Stimulated activated CD4-positive, alpha-beta T cell treated with anti-CD3 and anti-CD28 coated beads, Interleukin-15, amount 100 ng/mL, for 24 hours (primary cell): ENCODE results near the gene PCDHB12.
A peak's percentile ranks its signal among the peaks of the same experiment; 100 is the strongest.
"Not testable (repeated sequence)": the region's sequence is repeated elsewhere in the genome, so short reads cannot be mapped to it uniquely, and the experiment has no call there.

Source experiments
- DNase-seq: peaks from one replicate; pipeline ENCODE4 v3.0.0-alpha.2; 2020

Gene PCDHB12

DNA sequence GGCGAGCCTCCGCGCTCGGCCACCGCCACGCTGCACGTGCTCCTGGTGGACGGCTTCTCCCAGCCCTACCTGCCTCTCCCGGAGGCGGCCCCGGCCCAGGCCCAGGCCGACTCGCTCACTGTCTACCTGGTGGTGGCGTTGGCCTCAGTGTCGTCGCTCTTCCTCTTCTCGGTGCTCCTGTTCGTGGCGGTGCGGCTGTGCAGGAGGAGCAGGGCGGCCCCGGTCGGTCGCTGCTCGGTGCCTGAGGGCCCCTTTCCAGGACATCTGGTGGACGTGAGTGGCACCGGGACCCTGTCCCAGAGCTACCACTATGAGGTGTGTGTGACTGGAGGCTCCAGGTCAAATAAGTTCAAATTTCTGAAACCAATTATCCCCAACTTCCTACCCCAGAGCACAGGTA, 2.3 kb downstream of the PCDHB12 start:
- not testable (repeated sequence) for DNase-seq

DNA sequence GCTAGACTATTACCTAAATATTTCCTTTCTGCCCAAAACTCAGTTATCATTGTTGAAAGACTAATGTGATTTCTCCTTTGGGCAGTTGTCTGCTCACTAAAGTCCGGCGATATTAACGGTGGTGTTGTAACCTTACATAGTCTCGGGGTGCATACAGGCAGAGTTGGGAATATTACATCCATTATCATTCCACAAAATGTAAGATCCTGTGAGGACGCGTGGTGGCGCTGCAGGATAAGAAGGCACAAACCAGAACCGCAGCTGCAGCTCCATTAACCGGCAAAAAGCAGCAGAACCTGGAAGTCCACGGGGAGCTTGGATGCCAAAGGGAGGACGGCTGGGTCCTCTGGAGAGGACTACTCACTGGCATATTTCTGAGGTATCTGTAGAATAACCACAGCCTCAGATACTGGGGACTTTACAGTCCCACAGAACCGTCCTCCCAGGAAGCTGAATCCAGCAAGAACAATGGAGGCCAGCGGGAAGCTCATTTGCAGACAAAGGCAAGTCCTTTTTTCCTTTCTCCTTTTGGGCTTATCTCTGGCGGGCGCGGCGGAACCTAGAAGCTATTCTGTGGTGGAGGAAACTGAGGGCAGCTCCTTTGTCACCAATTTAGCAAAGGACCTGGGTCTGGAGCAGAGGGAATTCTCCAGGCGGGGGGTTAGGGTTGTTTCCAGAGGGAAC, 5.3 kb downstream of the PCDHB12 start, which contains the start of gene PCDHB13:
PCDHB13 (plus strand) TSS at position 264 of the 684 bp plus-strand sequence; CDS start at position 469, 205 bp downstream.
- peak; percentile 21 for DNase-seq

DNA sequence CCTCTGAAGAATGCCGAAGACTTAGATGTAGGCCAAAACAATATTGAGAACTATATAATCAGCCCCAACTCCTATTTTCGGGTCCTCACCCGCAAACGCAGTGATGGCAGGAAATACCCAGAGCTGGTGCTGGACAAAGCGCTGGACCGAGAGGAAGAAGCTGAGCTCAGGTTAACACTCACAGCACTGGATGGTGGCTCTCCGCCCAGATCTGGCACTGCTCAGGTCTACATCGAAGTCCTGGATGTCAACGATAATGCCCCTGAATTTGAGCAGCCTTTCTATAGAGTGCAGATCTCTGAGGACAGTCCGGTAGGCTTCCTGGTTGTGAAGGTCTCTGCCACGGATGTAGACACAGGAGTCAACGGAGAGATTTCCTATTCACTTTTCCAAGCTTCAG, 6.1 kb downstream of the PCDHB12 start:
- not testable (repeated sequence) for DNase-seq

DNA sequence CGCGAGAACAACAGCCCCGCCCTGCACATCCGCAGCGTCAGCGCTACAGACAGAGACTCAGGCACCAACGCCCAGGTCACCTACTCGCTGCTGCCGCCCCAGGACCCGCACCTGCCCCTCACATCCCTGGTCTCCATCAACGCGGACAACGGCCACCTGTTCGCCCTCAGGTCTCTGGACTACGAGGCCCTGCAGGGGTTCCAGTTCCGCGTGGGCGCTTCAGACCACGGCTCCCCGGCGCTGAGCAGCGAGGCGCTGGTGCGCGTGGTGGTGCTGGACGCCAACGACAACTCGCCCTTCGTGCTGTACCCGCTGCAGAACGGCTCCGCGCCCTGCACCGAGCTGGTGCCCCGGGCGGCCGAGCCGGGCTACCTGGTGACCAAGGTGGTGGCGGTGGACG, 7.0 kb downstream of the PCDHB12 start:
- not testable (repeated sequence) for DNase-seq

DNA sequence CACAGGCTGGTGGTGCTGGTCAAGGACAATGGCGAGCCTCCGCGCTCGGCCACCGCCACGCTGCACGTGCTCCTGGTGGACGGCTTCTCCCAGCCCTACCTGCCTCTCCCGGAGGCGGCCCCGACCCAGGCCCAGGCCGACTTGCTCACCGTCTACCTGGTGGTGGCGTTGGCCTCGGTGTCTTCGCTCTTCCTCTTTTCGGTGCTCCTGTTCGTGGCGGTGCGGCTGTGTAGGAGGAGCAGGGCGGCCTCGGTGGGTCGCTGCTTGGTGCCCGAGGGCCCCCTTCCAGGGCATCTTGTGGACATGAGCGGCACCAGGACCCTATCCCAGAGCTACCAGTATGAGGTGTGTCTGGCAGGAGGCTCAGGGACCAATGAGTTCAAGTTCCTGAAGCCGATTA, 7.5 kb downstream of the PCDHB12 start:
- not testable (repeated sequence) for DNase-seq

DNA sequence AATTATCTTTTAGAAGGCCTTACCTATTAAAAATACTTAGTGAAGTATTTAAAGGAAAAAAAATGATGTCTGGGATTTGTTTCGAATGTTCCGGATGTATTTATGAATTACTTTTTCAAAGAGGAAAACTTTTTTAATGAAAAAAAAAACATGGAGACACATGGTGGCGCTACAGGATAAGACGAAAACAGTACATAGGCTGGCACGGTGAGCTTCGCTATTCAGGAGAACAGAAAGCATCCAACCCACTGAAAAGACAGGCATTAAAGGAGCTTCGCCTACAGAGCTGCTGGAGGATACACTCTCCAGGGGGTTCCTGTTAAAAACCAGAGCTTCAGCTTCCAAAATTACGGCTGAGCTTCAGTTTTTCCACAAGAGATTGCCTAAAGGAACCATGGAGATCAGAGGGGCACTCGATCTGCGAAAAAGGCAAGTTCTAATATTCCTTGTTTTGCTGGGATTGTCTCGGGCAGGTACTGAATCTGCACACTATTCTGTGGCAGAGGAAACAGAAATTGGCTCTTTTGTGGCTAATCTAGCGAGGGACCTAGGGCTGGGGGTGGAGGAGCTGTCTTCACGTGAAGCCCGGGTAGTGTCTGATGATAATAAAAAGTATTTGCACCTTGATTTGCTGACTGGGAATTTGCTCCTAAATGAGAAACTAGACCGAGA, 14.7 kb downstream of the PCDHB12 start, which contains the start of gene PCDHB14:
PCDHB14 (plus strand) TSS at position 232 of the 672 bp plus-strand sequence; CDS start at position 395, 163 bp downstream.
- DNase-seq: no peak

DNA sequence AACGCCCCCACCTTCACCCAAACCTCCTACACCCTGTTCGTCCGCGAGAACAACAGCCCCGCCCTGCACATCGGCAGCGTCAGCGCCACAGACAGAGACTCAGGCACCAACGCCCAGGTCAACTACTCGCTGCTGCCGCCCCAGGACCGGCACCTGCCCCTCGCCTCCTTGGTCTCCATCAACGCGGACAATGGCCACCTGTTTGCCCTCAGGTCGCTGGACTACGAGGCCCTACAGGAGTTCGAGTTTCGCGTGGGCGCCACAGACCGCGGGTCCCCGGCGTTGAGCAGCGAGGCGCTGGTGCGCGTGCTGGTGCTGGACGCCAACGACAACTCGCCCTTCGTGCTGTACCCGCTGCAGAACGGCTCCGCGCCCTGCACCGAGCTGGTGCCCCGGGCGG, 16.3 kb downstream of the PCDHB12 start:
- DNase-seq: not testable (repeated sequence)

DNA sequence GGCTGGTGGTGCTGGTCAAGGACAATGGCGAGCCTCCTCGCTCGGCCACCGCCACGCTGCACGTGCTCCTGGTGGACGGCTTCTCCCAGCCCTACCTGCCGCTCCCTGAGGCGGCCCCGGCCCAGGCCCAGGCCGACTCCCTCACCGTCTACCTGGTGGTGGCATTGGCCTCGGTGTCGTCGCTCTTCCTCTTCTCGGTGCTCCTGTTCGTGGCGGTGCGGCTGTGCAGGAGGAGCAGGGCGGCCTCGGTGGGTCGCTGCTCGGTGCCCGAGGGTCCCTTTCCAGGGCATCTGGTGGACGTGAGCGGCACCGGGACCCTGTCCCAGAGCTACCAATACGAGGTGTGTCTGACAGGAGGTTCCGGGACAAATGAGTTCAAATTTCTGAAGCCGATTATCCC, 16.9 kb downstream of the PCDHB12 start:
- not testable (repeated sequence) for DNase-seq

DNA sequence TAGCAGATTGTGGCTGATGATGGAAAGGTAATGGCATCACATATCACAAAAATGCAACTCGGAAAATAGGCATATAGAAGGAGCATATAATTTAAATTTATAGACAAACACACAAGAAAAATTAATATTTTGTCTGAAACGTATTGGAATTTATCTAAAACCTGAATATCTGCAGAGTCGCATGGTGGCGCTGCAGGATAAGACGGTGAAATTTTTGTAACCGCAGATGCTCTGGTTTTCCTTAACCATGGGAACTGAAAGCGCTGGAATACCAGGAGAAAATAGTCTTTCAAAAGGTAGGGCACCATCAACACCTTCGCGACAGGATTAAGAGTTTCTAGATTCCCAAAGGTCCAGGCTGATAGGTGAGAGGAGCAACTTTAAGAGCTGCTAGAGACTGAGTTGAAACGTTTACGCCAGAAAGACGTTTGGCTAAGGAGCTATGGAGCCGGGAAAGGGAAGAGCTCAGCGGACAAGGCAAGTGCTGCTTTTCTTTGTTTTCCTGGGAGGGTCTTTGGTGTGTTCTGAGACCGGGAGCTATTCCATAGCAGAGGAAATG, 25.7 kb downstream of the PCDHB12 start:
- DNase-seq: no peak

DNA sequence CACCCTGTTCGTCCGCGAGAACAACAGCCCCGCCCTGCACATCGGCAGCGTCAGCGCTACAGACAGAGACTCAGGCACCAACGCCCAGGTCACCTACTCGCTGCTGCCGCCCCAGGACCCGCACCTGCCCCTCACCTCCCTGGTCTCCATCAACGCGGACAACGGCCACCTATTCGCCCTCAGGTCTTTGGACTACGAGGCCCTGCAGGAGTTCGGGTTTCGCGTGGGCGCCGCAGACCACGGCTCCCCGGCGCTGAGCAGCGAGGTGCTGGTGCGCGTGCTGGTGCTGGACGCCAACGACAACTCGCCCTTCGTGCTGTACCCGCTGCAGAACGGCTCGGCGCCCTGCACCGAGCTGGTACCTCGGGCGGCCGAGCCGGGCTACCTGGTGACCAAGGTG, 27.4 kb downstream of the PCDHB12 start:
- not testable (repeated sequence) for DNase-seq

DNA sequence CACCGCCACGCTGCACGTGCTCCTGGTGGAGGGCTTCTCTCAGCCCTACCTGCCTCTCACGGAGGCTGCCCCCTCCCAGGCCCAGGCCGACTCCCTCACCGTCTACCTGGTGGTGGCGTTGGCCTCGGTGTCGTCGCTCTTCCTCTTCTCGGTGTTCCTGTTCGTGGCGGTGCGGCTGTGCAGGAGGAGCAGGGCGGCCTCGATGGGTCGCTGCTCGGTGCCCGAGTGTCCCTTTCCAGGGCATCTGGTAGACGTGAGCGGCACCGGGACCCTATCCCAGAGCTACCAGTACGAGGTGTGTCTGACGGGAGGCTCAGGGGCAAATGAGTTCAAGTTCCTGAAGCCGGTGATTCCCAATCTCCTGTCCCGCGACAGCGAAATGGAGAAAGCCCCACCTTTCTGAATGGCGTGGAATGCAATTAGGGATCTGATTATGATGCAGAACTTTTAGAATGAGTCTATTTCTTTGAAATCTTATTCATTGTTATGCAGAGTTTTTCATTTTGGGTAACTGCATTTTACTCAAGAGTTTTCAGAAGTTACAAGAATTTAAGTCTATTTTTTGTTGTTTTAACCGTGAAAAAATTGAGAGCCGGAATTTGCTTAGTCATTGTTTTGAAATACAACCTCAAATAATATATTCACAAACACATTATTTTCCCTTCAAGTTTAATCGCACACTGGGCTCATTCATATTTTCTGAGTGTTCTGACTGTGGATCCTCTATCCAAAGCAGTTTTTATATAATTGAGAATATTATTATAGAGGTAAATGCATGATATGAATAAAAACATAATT, 28.2 kb downstream of the PCDHB12 start:
- DNase-seq: no peak

DNA sequence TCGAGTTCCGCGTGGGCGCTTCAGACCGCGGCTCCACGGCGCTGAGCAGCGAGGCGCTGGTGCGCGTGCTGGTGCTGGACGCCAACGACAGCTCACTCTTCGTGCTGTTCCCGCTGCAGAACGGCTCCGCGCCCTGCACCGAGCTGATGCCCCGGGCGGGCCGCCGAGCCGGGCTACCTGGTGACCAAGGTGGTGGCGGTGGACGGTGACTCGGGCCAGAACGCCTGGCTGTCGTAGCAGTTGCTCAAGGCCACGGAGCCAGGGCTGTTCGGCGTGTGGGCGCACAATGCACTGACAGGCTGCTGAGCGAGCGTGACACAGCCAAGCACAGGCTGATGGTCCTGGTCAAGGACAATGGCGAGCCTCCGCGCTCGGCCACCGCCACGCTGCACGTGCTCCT, 33.0 kb downstream of the PCDHB12 start:
- no peak for DNase-seq

DNA sequence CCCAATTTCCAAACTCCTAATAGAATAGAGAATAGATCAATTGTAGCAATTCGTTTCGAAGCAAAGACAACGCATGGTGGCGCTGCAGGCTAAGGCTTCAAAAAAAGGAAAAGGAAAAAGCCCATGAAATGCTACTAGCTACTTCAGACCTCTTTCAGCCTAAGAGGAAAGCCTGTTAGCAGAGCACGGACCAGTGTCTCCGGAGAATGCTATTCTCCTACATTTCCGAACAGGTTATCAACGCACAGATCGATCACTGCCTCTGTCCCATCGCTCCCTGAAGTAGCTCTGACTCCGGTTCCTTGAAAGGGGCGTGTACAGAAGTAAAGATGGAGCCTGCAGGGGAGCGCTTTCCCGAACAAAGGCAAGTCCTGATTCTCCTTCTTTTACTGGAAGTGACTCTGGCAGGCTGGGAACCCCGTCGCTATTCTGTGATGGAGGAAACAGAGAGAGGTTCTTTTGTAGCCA, 36.8 kb downstream of the PCDHB12 start, which contains the start of gene PCDHB15:
PCDHB15 (plus strand) TSS at position 146 of the 468 bp plus-strand sequence; CDS start at position 330, 184 bp downstream.
- DNase-seq: no peak

DNA sequence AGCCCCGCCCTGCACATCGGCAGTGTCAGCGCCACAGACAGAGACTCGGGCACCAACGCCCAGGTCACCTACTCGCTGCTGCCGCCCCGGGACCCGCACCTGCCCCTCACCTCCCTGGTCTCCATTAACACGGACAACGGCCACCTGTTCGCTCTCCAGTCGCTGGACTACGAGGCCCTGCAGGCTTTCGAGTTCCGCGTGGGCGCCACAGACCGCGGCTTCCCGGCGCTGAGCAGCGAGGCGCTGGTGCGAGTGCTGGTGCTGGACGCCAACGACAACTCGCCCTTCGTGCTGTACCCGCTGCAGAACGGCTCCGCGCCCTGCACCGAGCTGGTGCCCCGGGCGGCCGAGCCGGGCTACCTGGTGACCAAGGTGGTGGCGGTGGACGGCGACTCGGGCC, 38.5 kb downstream of the PCDHB12 start:
- DNase-seq: not testable (repeated sequence)

DNA sequence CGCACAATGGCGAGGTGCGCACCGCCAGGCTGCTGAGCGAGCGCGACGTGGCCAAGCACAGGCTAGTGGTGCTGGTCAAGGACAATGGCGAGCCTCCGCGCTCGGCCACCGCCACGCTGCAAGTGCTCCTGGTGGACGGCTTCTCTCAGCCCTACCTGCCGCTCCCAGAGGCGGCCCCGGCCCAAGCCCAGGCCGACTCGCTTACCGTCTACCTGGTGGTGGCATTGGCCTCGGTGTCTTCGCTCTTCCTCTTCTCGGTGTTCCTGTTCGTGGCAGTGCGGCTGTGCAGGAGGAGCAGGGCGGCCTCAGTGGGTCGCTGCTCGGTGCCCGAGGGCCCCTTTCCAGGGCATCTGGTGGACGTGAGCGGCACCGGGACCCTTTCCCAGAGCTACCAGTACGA, 38.9 kb downstream of the PCDHB12 start:
- not testable (repeated sequence) for DNase-seq

DNA sequence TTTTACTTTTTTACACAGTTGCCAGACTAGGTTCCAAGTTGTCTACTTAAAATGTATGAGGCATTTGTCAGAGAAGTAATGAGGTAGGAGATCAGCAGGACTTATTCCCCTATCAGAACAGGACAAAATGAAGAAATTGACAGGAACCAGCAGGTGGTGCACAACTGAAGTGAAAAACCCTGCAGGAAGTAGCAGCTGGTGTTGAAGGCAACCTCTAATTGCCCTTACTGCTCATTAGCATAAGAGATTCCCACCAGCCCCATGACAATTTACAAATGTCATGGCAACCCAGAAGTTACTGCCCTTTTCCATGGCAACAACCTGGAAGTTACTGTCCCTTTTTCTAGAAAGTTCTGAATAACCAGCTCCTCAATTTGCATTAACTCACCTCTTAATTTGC, 42.1 kb downstream of the PCDHB12 start:
- DNase-seq: no peak

DNA sequence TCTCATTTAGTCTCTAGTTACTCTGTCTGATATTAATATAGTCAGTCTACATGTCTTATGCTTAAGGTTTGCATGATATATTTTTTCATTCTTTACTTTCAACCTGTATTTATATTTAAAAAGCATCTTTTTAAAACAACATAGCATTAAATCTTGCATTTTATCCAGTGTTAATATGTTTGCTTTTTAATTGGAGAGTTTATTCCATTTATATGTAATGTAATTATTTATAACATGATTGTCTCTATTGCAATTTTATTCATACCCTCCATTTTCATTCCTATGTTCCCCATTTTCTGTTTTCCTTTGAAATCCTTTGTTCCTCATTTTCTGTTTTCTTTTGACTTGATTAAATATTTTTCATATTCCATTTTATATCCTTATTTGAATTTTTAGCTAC, 49.9 kb downstream of the PCDHB12 start:
- no peak for DNase-seq

DNA sequence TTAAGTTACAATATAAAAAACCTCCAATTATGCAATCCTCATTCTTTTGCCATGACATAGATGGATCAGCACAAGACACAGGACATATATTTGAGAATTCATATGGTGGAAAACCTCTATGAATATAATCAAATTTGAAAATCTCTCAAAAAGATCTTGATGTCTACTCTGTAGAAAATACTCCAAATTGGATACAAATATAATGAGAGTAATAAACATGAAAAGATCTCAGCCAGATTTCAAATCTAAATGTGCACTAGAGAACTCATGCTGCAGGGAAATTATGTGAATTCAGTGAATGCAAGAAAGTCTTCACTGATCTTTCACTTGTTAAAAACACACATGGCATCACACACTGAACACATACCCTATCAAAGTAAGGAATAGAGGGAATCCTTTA, 50.4 kb downstream of the PCDHB12 start:
- no peak for DNase-seq

DNA sequence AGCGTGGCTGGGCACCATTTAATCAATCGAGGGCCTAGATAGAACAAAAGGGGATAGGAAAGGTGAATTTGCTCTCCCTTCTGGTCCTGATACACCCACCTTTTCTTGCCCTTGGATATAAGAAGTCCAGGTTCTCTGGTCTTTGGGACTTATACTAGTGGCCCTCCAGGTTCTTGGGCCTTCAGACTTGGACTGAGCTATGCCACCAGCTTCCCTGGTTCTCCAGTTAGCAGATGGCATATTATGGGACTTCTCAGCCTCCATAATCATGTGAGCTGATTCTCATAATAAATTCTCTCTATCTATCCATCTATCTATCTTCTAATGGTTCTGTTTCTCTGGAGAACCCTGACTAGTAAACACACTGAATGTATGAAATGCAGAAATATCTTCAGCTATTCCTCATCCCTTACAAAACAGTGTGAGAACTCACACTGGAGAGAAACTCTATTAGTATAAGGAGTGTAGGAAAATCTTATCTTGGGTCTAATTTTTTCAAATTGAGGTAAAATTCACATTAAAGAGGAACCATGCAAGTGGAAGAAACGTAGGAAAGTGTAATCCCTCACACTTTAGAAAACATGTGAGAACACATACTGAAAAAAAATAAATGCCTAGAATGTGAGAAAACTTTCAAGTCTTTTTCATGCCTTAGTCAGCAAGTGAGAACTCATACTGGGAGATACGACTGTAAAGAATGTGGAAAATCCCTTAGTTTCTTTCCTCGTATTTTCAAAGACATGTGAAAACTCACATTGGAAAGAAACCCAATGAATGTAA, 52.1 kb downstream of the PCDHB12 start:
- no peak for DNase-seq

DNA sequence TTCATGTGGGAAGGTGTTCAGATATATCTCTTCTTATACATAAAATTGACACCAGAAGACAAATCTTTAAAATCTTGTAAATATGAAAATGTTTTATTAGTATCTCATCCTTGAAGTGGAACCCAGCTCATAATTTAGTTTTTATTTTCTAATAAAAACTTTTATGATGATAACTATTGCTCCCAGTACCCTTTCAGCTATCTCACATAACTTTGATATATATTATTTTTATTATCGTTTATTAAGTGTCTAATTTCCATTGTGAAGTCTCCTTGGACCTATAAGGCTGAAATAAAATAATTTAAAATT, 52.7 kb downstream of the PCDHB12 start:
- DNase-seq: no peak
